Measurements from ENCODE around the gene PPT2. TPM values are rescaled to one million over a fixed set of nuclear protein-coding genes. Genes with fewer than 3 reads are reported as not detected.

Gene PPT2
- polyA plus RNA-seq, 1 donor from 2014 or later: 330 TPM

DNA sequence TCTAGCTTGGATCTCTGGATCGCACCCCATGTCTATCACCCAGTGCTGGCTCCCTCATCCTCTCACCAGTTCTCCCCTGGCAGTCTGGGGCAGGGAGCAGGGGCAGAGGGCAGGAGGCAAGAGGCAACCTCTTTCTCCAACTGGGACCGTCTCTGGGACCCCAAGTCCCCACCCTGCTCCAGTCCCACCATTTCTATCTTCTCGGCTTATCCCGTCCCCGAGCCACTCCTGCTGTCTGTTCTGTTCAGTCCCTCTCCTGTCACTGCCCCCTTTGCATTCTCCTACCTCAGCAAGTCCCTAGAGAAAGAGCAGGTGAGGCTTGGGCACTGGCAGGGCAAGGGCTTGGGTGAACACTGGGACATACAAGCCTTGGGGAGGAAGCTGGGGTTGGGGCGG lies 44.2 kb upstream of the PPT2 start:
- H3K9ac ChIP-seq (ENCODE audit: low read length): no peak overlapping the region
- no peaks in the 10 kb centered on the region for H3K79me2 ChIP-seq (replicated peaks; ENCODE audit: insufficient read depth, low read length)
- H3K9me2 ChIP-seq (ENCODE audit: insufficient read depth, low read length): no peaks in the 10 kb centered on the region
- H3K36me3 ChIP-seq (ENCODE audit: insufficient read depth, low read length): no peaks in the 10 kb centered on the region
- TF ChIP-seq SMC3 (conservative IDR thresholded peaks at IDR 0.05; ENCODE audit: poor library complexity) (no peak), EP300 (conservative IDR thresholded peaks at IDR 0.05; ENCODE audit: poor library complexity, severe bottlenecking) (no peak), RAD21 (conservative IDR thresholded peaks at IDR 0.05) (no peak), REST (IDR thresholded peaks at IDR 0.05; ENCODE audit: borderline replicate concordance) (no peak), CTCF (IDR thresholded peaks at IDR 0.05; ENCODE audit: poor library complexity, severe bottlenecking) (no peak), EZH2 (IDR thresholded peaks at IDR 0.05; ENCODE audit: borderline replicate concordance, insufficient read depth, low read length, poor library complexity, severe bottlenecking) (no peak)
- no peaks in the 10 kb centered on the region for H3F3A ChIP-seq (ENCODE audit: insufficient read depth, low read length, poor library complexity, severe bottlenecking)
- no peak overlapping the region for H3K4me2 ChIP-seq (ENCODE audit: low read length)
- H3K9me3 ChIP-seq (ENCODE audit: low read length): no peaks in the 10 kb centered on the region
- no peak overlapping the region for H3K27ac ChIP-seq (ENCODE audit: low read length)
- no peak overlapping the region for H3K4me3 ChIP-seq (ENCODE audit: low read length)
- H2AFZ ChIP-seq (ENCODE audit: low read depth, low read length): no peak overlapping the region
- no peaks in the 10 kb centered on the region for H3K27me3 ChIP-seq (ENCODE audit: insufficient read depth, low read depth, low read length)
- no peaks in the 10 kb centered on the region for H4K20me1 ChIP-seq (ENCODE audit: insufficient read depth)

DNA sequence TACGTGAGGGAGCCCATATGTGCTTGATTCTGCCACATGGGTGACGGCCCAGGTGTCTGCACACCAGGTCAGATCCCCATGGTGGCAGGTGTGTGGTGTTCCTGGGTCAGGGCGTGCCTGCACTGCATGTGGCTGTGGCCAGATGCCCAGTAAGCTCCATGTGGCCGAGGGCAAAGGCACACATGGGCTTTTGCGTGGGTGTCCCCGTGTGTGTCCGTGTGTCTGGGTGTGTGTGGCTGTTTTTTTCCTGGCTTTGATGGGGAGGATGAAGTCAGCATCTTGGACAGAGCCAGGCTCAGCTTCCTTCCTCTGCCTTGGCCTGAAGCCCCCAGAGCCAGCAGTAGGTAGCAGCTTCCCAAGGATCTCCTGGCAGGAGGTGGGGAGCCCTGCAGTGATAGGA lies 43.3 kb upstream of the PPT2 start:
- no peaks in the 10 kb centered on the region for H3K36me3 ChIP-seq (ENCODE audit: insufficient read depth, low read length)
- H3F3A ChIP-seq (ENCODE audit: insufficient read depth, low read length, poor library complexity, severe bottlenecking): no peaks in the 10 kb centered on the region
- H4K20me1 ChIP-seq (ENCODE audit: insufficient read depth): no peaks in the 10 kb centered on the region
- H3K9me2 ChIP-seq (ENCODE audit: insufficient read depth, low read length): no peaks in the 10 kb centered on the region
- TF ChIP-seq MXI1 (conservative IDR thresholded peaks at IDR 0.05; ENCODE audit: poor library complexity, severe bottlenecking) (no peak), POLR2AphosphoS5 (IDR thresholded peaks at IDR 0.05) (no peak), EP300 (conservative IDR thresholded peaks at IDR 0.05; ENCODE audit: poor library complexity, severe bottlenecking) (no peak), REST (IDR thresholded peaks at IDR 0.05; ENCODE audit: borderline replicate concordance) (no peak), TAF1 (IDR thresholded peaks at IDR 0.05; ENCODE audit: low read depth) (no peak), CTCF (IDR thresholded peaks at IDR 0.05; ENCODE audit: poor library complexity, severe bottlenecking) (no peak), EZH2 (IDR thresholded peaks at IDR 0.05; ENCODE audit: borderline replicate concordance, insufficient read depth, low read length, poor library complexity, severe bottlenecking) (no peak), SMC3 (conservative IDR thresholded peaks at IDR 0.05; ENCODE audit: poor library complexity) (no peak), RAD21 (conservative IDR thresholded peaks at IDR 0.05) (no peak)
- no peak overlapping the region for H3K9ac ChIP-seq (ENCODE audit: low read length)
- H3K79me2 ChIP-seq (replicated peaks; ENCODE audit: insufficient read depth, low read length): no peaks in the 10 kb centered on the region
- no peak overlapping the region for H3K4me3 ChIP-seq (ENCODE audit: low read length)
- H3K27ac ChIP-seq (ENCODE audit: low read length): no peak overlapping the region
- no peaks in the 10 kb centered on the region for H3K27me3 ChIP-seq (ENCODE audit: insufficient read depth, low read depth, low read length)
- no peak overlapping the region for H3K4me2 ChIP-seq (ENCODE audit: low read length)
- H2AFZ ChIP-seq (ENCODE audit: low read depth, low read length): no peak overlapping the region
- H3K9me3 ChIP-seq (ENCODE audit: low read length): no peaks in the 10 kb centered on the region

All from neural cell (in vitro differentiated cells).